Fibroblast of villous mesenchyme (primary cell): ENCODE measurements around the gene CD2AP. TPM values are rescaled to one million over a fixed set of nuclear protein-coding genes. Genes with fewer than 3 reads are reported as not detected.

Experiments
- DNase-seq: peaks from one replicate; pipeline ENCODE4 v3.0.0-alpha.2; 2010; ENCODE audit warnings: low read depth
- H3K4me3 ChIP-seq: 2 replicates; pipeline ENCODE4 v1.5.1; 2011; ENCODE audit warnings: low read depth, mild to moderate bottlenecking, low read length
- CTCF ChIP-seq: IDR thresholded peaks from 2 replicates; pipeline ENCODE4 v1.5.1; 2012; ENCODE audit warnings: low read depth, mild to moderate bottlenecking, low read length; ENCODE audit not compliant: insufficient read depth
- total RNA-seq: library from RNA; depleted of rRNA; stranded (reverse); fragments of >200 nt; gene quantifications from 2 replicates; pipeline ENCODE4 v1.2.3, GENCODE V29; 2012

CD2AP gene
- total RNA-seq, 1 donor: 41.0 TPM

- no peak for TF ChIP-seq CTCF
- H3K4me3 ChIP-seq: no peak overlapping the region
- no peak for DNase-seq
Measured at GRCh38 chr6:47648031-47648430, 170.4 kb downstream of the CD2AP start.

GRCh38 chr6:47650553-47651432, 173.2 kb downstream of the CD2AP start:
- no peak for TF ChIP-seq CTCF
- H3K4me3 ChIP-seq: no peak overlapping the region
- DNase-seq: no peak

GRCh38 chr6:47651505-47651944, 173.9 kb downstream of the CD2AP start:
- peak; percentile 25 for DNase-seq
- H3K4me3 ChIP-seq: no peak overlapping the region
- no peak for TF ChIP-seq CTCF

- no peak for TF ChIP-seq CTCF
- no peak overlapping the region for H3K4me3 ChIP-seq
- no peak for DNase-seq
Measured at GRCh38 chr6:47653706-47654105, 176.1 kb downstream of the CD2AP start.

- DNase-seq: no peak
- no peak for TF ChIP-seq CTCF
- no peak overlapping the region for H3K4me3 ChIP-seq
Measured at GRCh38 chr6:47654255-47654654, 176.7 kb downstream of the CD2AP start.

GRCh38 chr6:47655719-47656595, 178.4 kb downstream of the CD2AP start:
- peak; percentile 40 for DNase-seq
- no peak for TF ChIP-seq CTCF
- no peak overlapping the region for H3K4me3 ChIP-seq
